ENCODE results near the gene TEKT5.

TEKT5 gene

DNA sequence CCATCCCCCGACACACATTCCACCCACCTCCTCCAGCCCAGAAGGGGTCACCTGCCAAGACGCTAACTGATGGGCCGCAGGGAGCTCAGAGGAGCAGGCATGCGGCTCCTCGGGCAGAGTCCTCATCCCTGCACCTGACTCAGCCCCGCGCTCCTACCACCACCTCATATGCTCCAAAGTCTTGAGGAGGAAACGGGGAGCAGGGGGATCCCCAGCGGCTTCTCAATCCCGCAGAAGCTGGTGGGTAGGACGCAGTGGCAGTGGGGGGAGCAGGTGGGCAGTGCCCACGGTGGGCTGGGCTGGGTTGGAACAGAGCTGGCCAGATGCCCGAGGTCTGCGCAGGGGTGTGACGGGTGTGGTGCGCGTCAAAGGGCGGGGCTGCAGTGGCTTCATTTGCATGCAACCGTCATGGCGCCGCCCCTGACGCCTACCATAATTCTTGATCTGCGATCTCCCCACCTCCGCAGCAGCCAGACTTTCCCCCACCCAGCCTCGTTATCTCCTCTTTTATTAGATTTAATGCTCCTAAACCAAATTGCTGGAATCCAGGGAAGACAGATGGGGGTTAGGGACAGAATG is 75.4 kb downstream of the TEKT5 start:
- TF ChIP-seq, protein P1, sequence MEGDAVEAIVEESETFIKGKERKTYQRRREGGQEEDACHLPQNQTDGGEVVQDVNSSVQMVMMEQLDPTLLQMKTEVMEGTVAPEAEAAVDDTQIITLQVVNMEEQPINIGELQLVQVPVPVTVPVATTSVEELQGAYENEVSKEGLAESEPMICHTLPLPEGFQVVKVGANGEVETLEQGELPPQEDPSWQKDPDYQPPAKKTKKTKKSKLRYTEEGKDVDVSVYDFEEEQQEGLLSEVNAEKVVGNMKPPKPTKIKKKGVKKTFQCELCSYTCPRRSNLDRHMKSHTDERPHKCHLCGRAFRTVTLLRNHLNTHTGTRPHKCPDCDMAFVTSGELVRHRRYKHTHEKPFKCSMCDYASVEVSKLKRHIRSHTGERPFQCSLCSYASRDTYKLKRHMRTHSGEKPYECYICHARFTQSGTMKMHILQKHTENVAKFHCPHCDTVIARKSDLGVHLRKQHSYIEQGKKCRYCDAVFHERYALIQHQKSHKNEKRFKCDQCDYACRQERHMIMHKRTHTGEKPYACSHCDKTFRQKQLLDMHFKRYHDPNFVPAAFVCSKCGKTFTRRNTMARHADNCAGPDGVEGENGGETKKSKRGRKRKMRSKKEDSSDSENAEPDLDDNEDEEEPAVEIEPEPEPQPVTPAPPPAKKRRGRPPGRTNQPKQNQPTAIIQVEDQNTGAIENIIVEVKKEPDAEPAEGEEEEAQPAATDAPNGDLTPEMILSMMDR (IDR thresholded peaks at IDR 0.05), result no peak

DNA sequence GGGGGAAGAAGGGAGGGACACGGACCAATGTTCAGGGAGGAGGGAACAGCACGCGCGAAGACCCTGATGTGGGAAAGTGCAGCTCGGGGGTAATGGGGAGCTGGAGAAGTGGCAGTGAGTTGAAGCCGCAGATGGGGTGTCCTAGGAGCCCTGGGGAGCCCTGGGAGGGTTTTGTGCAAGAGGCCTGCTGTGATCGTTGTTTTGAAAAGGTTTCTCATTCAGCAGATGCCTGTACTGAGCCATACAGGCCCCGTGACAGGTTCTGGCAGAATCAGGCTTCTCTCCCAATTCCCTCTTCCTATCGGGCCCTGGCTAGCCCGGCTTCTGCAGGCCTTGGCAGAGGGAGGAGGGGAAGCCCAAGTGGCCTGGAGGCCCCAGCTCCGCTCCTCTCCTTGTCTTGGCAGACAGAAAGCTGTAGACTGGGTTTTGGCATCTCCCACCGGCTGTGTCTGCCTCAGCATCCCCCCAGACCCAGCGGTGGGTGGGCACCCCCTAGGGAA is 76.0 kb downstream of the TEKT5 start:
- TF ChIP-seq, protein P1 (IDR thresholded peaks at IDR 0.05), result no peak

- TF ChIP-seq, protein P1 (IDR thresholded peaks at IDR 0.05), result no peak
These were observed 76.9 kb downstream of the TEKT5 start for GRCh38 chr16:10617662-10618420.

- TF ChIP-seq, protein P1 (IDR thresholded peaks at IDR 0.05), result no peak
These were observed 77.7 kb downstream of the TEKT5 start for GRCh38 chr16:10616756-10617640.

- TF ChIP-seq, protein P1 (IDR thresholded peaks at IDR 0.05), result no peak
These were observed 78.3 kb downstream of the TEKT5 start for GRCh38 chr16:10616419-10616755.

- TF ChIP-seq, protein P1 (IDR thresholded peaks at IDR 0.05), result no peak
These were observed 80.0 kb downstream of the TEKT5 start for GRCh38 chr16:10614685-10615084.

GRCh38 chr16:10613785-10614485 is 80.8 kb downstream of the TEKT5 start:
- TF ChIP-seq, protein P1 (IDR thresholded peaks at IDR 0.05), result no peak
